Stimulated activated CD4-positive, alpha-beta T cell treated with anti-CD3 and anti-CD28 coated beads, Interleukin-4, amount 100 ng/mL, for 48 hours (primary cell): ENCODE data around the gene BCL2.
"Not testable (repeated sequence)": the region's sequence is repeated elsewhere in the genome, so short reads cannot be mapped to it uniquely, and the experiment has no call there.

ENCODE experiments used
- DNase-seq, 2 donors: peaks; one replicate each; pipeline ENCODE4 v3.0.0-alpha.2; 2020; ENCODE audit warnings: low read depth in 2 of 2

BCL2 gene

GRCh38 chr18:63258749-63259566 lies 60.6 kb downstream of the BCL2 start:
- no peak for DNase-seq

- no peak for DNase-seq
These were observed 62.1 kb downstream of the BCL2 start for GRCh38 chr18:63257453-63257852.

- DNase-seq: no peak
These were observed 64.1 kb downstream of the BCL2 start for GRCh38 chr18:63255435-63255834.

GRCh38 chr18:63254716-63255399 lies 64.7 kb downstream of the BCL2 start:
- no peak for DNase-seq

GRCh38 chr18:63253428-63254372 lies 65.9 kb downstream of the BCL2 start:
- no peak for DNase-seq

- no peak for DNase-seq
These were observed 66.6 kb downstream of the BCL2 start for GRCh38 chr18:63253014-63253413.

GRCh38 chr18:63249771-63250170 lies 69.8 kb downstream of the BCL2 start:
- DNase-seq: no peak

GRCh38 chr18:63247926-63248325 lies 71.6 kb downstream of the BCL2 start:
- no peak for DNase-seq

- DNase-seq: no peak
These were observed 72.1 kb downstream of the BCL2 start for GRCh38 chr18:63247506-63247905.

- no peak for DNase-seq
These were observed 74.0 kb downstream of the BCL2 start for GRCh38 chr18:63245600-63245999.

- DNase-seq: no peak
These were observed 75.0 kb downstream of the BCL2 start for GRCh38 chr18:63244607-63245006.

- DNase-seq: no peak
These were observed 77.8 kb downstream of the BCL2 start for GRCh38 chr18:63241760-63242159.

- DNase-seq: no peak
These were observed 78.3 kb downstream of the BCL2 start for GRCh38 chr18:63241317-63241712.

GRCh38 chr18:63240531-63241316 lies 78.8 kb downstream of the BCL2 start:
- no peak for DNase-seq

- DNase-seq: no peak
These were observed 80.9 kb downstream of the BCL2 start for GRCh38 chr18:63238693-63239075.

GRCh38 chr18:63237881-63238692 lies 81.5 kb downstream of the BCL2 start:
- no peak for DNase-seq

GRCh38 chr18:63236921-63237846 lies 82.4 kb downstream of the BCL2 start:
- DNase-seq: no peak

GRCh38 chr18:63236406-63236805 lies 83.2 kb downstream of the BCL2 start:
- no peak for DNase-seq

- DNase-seq: not testable (repeated sequence)
These were observed 83.6 kb downstream of the BCL2 start for GRCh38 chr18:63235920-63236319.
